PC-9 (cell line): ENCODE data around the gene ZBTB48. TPM values are rescaled to one million over a fixed set of nuclear protein-coding genes. Genes with fewer than 3 reads are reported as not detected.

Experiments used
- BruUV-seq: library from RNA; stranded (reverse); fragments of 400-500 nt; replicated peaks from 2 replicates; lab custom pipeline; 2021; lab: Mats Ljungman, UMichigan
- CTCF ChIA-PET: fragments of 300-600 bp; sonication (Branson Sonifier 250); formaldehyde crosslinking; loops from one replicate; lab custom pipeline; 2022; ENCODE audit warnings: antibody characterized with exemption; lab: Charles Lee
- POLR2A ChIA-PET: fragments of 300-600 bp; sonication (Branson Sonifier 250); formaldehyde crosslinking; loops from one replicate; lab custom pipeline; 2022; ENCODE audit warnings: antibody characterized with exemption; ENCODE audit not compliant: unreplicated experiment; lab: Charles Lee
- DNase-seq, 2 experiments: peaks; one replicate each; pipeline versions ENCODE4 v3.0.0 to v3.0.0-alpha.2; 2015 to 2022; ENCODE audit warnings: mixed read lengths in 1 of 2
- H2AFZ ChIP-seq: fragments of 200-600 bp; sonication (generic); 2 replicates; pipeline ENCODE4 v1.8.1; 2017; ENCODE audit warnings: antibody characterized with exemption
- H3F3A ChIP-seq: fragments of 200-600 bp; sonication (generic); 2 replicates; pipeline ENCODE4 v1.8.1; 2017; ENCODE audit warnings: antibody characterized with exemption, mild to moderate bottlenecking, low read depth; ENCODE audit not compliant: insufficient read depth
- H3K27ac ChIP-seq: fragments of 200-600 bp; sonication (generic); 2 replicates; pipeline ENCODE4 v1.6.1; 2016; ENCODE audit warnings: mixed run types
- H3K27me3 ChIP-seq: fragments of 200-600 bp; sonication (generic); 2 replicates; pipeline ENCODE4 v1.6.1; 2016; ENCODE audit warnings: low read depth, mixed run types; ENCODE audit not compliant: insufficient read depth
- H3K36me3 ChIP-seq: fragments of 200-600 bp; sonication (generic); 2 replicates; pipeline ENCODE4 v1.6.1; 2016; ENCODE audit warnings: low read depth, mixed run types
- H3K4me1 ChIP-seq: fragments of 200-600 bp; sonication (generic); replicated peaks from 2 replicates; pipeline ENCODE4 v1.6.1; 2016; ENCODE audit warnings: mixed run types; ENCODE audit not compliant: insufficient read depth
- H3K4me2 ChIP-seq: fragments of 200-600 bp; sonication (generic); 2 replicates; pipeline ENCODE4 v1.6.1; 2017; ENCODE audit warnings: mixed run types
- H3K4me3 ChIP-seq: fragments of 200-600 bp; sonication (generic); 2 replicates; pipeline ENCODE4 v1.6.1; 2016; ENCODE audit warnings: mixed run types
- H3K79me2 ChIP-seq: fragments of 200-600 bp; sonication (generic); 2 replicates; pipeline ENCODE4 v1.6.1; 2017; ENCODE audit warnings: low read depth, mixed run types
- H3K9me2 ChIP-seq: fragments of 200-600 bp; sonication (generic); 2 replicates; pipeline ENCODE4 v1.8.1; 2017; ENCODE audit warnings: mild to moderate bottlenecking; ENCODE audit not compliant: insufficient read depth
- H3K9me3 ChIP-seq: fragments of 200-600 bp; sonication (generic); 2 replicates; pipeline ENCODE4 v1.8.1; 2016; ENCODE audit warnings: low read depth; ENCODE audit not compliant: insufficient read depth
- H4K20me1 ChIP-seq: fragments of 200-600 bp; sonication (generic); 2 replicates; pipeline ENCODE4 v1.8.1; 2017; ENCODE audit not compliant: insufficient read depth
- CTCF ChIP-seq: fragments of 200-600 bp; sonication (generic); conservative IDR thresholded peaks from 2 replicates; pipeline ENCODE4 v1.6.1; 2017; ENCODE audit warnings: mixed run types, antibody characterized with exemption, mild to moderate bottlenecking, moderate library complexity
- EZH2 ChIP-seq: fragments of 200-600 bp; sonication (generic); IDR thresholded peaks from 2 replicates; pipeline ENCODE4 v1.8.0; 2017; ENCODE audit warnings: antibody characterized with exemption, low read depth
- intact Hi-C: fragments of 100-400 bp; cut with micrococcal nuclease; formaldehyde crosslinking; loops from one replicate; pipeline ENCODE4 v1.10.0; 2022; ENCODE audit not compliant: unreplicated experiment
- total RNA-seq: library from RNA; stranded (reverse); gene quantifications from 2 replicates; pipeline ENCODE4 v1.2.3, GENCODE V29; 2021

The ZBTB48 gene
- total RNA-seq, 1 experiment from 2014 or later: 17.2 TPM

DNA sequence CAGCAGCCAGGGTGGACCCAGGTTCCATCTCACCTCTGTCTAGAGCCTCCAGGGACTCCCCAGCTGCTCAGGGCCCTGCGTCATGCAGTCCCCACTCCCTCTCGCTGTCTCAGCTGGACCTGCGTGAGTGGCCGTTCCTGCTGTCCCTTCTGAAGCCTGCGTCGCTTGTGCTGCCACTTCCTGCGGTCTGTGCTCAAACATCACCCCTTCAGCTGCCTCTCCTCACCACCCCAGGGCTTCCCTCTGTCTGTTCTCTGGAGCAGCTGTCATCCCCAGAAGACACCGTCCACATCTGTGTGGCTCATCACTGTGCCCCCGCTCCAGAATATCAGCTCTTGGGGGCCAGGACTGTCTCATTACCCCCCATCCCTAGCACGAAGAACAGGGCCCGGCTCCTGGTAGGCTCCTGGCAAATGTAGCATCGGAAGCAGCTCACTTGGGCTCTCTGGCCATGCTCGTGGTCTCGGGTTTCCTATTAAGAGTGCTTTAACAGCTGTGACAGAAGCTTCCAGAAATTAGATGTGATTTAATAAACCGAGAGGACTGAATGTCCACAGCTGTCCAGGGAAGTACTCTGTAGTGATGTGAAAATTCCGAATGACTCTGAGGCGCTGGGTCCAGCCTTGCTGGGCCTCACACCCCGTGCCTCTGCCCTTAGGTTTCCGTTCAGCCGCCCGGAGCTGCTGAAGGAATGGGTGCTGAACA, 48.2 kb downstream of the ZBTB48 start:
- no TSS peak for BruUV-seq
- Histone ChIP-seq H3K27me3 (no peaks in the 10 kb centered on the region), H3K27ac (no peak overlapping the region), H3K4me2 (no peak overlapping the region), H4K20me1 (0 out of 2 replicates have a peak, but pooled peaks cover 6% of the 10 kb centered on the region), H3K36me3 (no peaks in the 10 kb centered on the region), H3K9me3 (no peaks in the 10 kb centered on the region), H3K79me2 (0 out of 2 replicates have a peak, but pooled peaks cover 14% of the 10 kb centered on the region), H3F3A (peaks cover 10% of the 10 kb centered on the region), H3K4me3 (no peak overlapping the region), H2AFZ (no peak overlapping the region), H3K9me2 (no peaks in the 10 kb centered on the region), H3K4me1 (0 out of 2 replicates have a peak, but pooled peaks cover 8% of the 10 kb centered on the region)
- TF ChIP-seq CTCF (no peak), EZH2 (no peak)
- POLR2A ChIA-PET: no interaction called here
- CTCF ChIA-PET: no interaction called here
- intact Hi-C loops: no loop called here
- DNase-seq: no peak

- H3K36me3 ChIP-seq: no peaks in the 10 kb centered on the region
- no peaks in the 10 kb centered on the region for H3K9me3 ChIP-seq
- TF ChIP-seq EZH2 (no peak), CTCF (no peak)
- no peak overlapping the region for H2AFZ ChIP-seq
- 0 out of 2 replicates have a peak, but pooled peaks cover 8% of the 10 kb centered on the region for H3K4me1 ChIP-seq
- CTCF ChIA-PET: no interaction called here
- DNase-seq: no peak
- no peaks in the 10 kb centered on the region for H3K9me2 ChIP-seq
- no peaks in the 10 kb centered on the region for H3K27me3 ChIP-seq
- intact Hi-C loops: no loop called here
- no TSS peak for BruUV-seq
- 0 out of 2 replicates have a peak, but pooled peaks cover 5% of the 10 kb centered on the region for H4K20me1 ChIP-seq
- H3F3A ChIP-seq: peaks cover 8% of the 10 kb centered on the region
- POLR2A ChIA-PET: no interaction called here
- no peak overlapping the region for H3K4me2 ChIP-seq
- 0 out of 2 replicates have a peak, but pooled peaks cover 14% of the 10 kb centered on the region for H3K79me2 ChIP-seq
- no peak overlapping the region for H3K27ac ChIP-seq
- H3K4me3 ChIP-seq: no peak overlapping the region
Measured at GRCh38 chr1:6628971-6629479, 49.2 kb downstream of the ZBTB48 start.

GRCh38 chr1:6630027-6630426, 50.2 kb downstream of the ZBTB48 start:
- H3K36me3 ChIP-seq: no peaks in the 10 kb centered on the region
- CTCF ChIA-PET: interaction anchor here (1.1 kb wide), 1 partner anchor 30 kb away, joined by 3 read pairs; no protein-coding TSS in a partner anchor
- H3K4me1 ChIP-seq: 0 out of 2 replicates have a peak, but pooled peaks cover 4% of the 10 kb centered on the region
- no peaks in the 10 kb centered on the region for H3K9me3 ChIP-seq
- H3K27me3 ChIP-seq: no peaks in the 10 kb centered on the region
- intact Hi-C loops: no loop called here
- H3K4me2 ChIP-seq: no peak overlapping the region
- no peaks in the 10 kb centered on the region for H3K9me2 ChIP-seq
- H3K4me3 ChIP-seq: no peak overlapping the region
- DNase-seq: no peak
- H4K20me1 ChIP-seq: no peaks in the 10 kb centered on the region
- POLR2A ChIA-PET: no interaction called here
- no peak for TF ChIP-seq CTCF
- TF ChIP-seq EZH2: no peak
- no TSS peak for BruUV-seq
- H3F3A ChIP-seq: no peaks in the 10 kb centered on the region
- H3K79me2 ChIP-seq: 0 out of 2 replicates have a peak, but pooled peaks cover 14% of the 10 kb centered on the region
- no peak overlapping the region for H2AFZ ChIP-seq
- H3K27ac ChIP-seq: no peak overlapping the region
